Measurements from ENCODE around the gene TMEM63C. TPM values are rescaled to one million over a fixed set of nuclear protein-coding genes. Genes with fewer than 3 reads are reported as not detected.

TMEM63C gene
- total and polyA plus RNA-seq, 8 donors, result 0.14 to 8.8 (median 1.4) TPM; not detected in 2

DNA sequence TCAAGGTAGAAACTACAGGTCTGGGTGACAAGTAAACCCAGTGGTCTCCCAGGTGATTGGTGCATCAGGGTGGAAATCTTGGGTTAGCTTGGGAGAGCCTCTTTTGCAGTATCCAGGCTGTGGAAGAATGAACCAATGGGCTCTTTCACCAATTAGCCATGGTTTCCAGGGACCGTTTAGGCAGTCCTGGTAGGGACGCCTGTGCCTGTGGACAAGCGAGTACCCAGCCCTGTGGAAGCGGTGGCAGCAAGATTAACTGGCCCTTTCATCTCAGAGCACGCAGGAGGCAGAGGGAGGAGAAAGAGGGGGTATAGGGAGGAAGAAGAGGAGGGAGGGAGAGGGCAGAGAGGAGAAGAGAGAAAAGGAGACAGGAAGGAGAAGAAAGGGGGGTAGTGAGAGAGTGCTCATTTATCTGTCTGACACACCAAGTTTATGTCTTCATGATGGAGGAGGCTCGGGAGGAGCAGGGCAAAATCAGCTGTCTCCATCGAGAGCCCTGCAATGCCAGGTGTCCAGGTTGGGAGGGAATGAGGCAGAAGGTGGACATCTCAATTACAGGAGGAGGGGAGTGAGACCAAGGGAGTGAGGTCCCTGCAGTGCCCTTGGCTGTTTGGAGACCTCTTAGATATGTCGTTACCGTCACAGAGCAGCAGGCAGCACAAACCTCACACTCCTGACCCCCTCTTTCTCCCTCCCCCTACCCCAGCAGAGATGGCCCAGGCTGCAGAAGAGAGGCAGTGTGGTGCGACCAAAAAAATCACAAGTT, 35.4 kb upstream of the TMEM63C start:
- Histone ChIP-seq H3K4me1 (peaks cover 7 to 10% (median 8%) of the 10 kb centered on the region in 4 donors), H3K27me3 (peaks cover 0 to 65% (median 54%) of the 10 kb centered on the region in 3 donors), H3K36me3 (no peaks in the 10 kb centered on the region), H3K27ac (no peak overlapping the region), H3K4me3 (no peak overlapping the region), H3K9me3 (no peaks in the 10 kb centered on the region)
- WGBS, 5 donors, result 6 to 13% (median 8%) methylated on average over 7 to 10 of the region's 10 CpGs
- DNase-seq, result no peak
- TF ChIP-seq POLR2A (IDR thresholded peaks at IDR 0.05) (no peak), POLR2AphosphoS5 (IDR thresholded peaks at IDR 0.05) (no peak), EP300 (IDR thresholded peaks at IDR 0.05) (no peak)
- TF ChIP-seq, protein P1, sequence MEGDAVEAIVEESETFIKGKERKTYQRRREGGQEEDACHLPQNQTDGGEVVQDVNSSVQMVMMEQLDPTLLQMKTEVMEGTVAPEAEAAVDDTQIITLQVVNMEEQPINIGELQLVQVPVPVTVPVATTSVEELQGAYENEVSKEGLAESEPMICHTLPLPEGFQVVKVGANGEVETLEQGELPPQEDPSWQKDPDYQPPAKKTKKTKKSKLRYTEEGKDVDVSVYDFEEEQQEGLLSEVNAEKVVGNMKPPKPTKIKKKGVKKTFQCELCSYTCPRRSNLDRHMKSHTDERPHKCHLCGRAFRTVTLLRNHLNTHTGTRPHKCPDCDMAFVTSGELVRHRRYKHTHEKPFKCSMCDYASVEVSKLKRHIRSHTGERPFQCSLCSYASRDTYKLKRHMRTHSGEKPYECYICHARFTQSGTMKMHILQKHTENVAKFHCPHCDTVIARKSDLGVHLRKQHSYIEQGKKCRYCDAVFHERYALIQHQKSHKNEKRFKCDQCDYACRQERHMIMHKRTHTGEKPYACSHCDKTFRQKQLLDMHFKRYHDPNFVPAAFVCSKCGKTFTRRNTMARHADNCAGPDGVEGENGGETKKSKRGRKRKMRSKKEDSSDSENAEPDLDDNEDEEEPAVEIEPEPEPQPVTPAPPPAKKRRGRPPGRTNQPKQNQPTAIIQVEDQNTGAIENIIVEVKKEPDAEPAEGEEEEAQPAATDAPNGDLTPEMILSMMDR (IDR thresholded peaks at IDR 0.05), result no peak
- intact Hi-C loops (cut with DNase I; ENCODE audit: low total_unique reads), result no loop called here

DNA sequence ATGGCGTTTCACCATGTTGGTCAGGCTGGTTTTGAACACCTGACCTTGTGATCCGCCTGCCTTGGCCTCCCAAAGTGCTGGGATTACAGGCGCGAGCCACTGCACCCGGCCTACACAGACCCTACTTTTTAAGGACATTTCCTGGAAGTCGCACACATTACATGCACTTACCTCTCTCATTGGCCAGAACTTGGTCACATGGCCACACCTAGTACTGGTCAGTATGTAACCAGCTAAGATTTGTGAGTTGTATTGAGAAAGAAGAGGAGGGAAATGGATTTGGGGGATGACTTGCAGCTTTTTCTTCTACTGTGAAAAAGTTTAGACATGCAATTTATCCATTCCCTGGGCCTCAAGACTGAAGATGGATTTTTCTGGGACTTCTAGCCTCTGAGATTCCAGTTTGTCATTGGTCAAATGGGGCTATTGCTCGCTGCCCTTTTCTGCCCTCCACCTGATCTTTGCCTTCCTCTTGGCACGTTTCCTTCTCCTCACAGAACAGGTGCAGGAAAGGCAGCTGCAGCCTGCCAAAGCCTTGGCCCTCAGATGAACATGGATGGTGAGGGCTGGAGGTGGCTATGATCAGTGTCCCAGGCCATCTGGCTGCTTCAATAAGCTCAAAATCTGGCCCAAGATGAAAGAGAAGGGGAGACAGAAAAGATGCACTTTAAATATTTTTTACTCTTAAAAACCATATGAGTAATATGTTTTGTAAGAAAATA, 32.9 kb upstream of the TMEM63C start:
- 62 to 69% (median 66%) methylated on average over 8 of the region's 8 CpGs for WGBS, 5 donors
- Histone ChIP-seq H3K27ac (no peak overlapping the region), H3K4me1 (no peaks in the 10 kb centered on the region), H3K27me3 (peaks cover 0 to 65% (median 46%) of the 10 kb centered on the region in 3 donors), H3K9me3 (no peaks in the 10 kb centered on the region), H3K36me3 (no peaks in the 10 kb centered on the region), H3K4me3 (no peak overlapping the region)
- TF ChIP-seq POLR2AphosphoS5 (IDR thresholded peaks at IDR 0.05) (no peak), EP300 (IDR thresholded peaks at IDR 0.05) (no peak), POLR2A (IDR thresholded peaks at IDR 0.05) (no peak)
- TF ChIP-seq, protein P1 (IDR thresholded peaks at IDR 0.05), result no peak
- DNase-seq, result no peak
- intact Hi-C loops (cut with DNase I; ENCODE audit: low total_unique reads), result no loop called here

DNA sequence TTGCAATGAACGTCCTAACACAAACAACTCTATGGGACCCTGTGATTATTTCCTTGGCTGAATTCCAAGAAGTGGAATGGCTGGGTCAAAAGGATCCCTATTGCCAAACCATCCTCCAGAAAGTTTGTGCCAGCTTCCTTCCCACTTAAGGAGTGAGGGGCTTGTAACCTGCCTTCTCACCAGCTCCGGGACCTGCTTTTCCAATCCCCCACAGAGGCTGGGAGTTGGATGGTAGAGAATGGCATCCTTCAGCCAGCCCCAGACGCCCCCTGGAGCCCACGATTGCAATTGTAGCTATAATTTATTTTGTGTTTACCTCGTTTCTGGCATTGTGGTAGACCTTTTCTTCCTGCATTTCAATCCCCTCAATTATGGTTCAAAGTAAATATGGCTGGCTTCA, 30.4 kb upstream of the TMEM63C start:
- intact Hi-C loops (cut with DNase I; ENCODE audit: low total_unique reads), result loop anchor here (10.0 kb wide), 1 partner anchor 164 kb away; no protein-coding TSS in a partner anchor
- no peaks in the 10 kb centered on the region for H3K4me1 ChIP-seq
- H3K4me3 ChIP-seq, result no peak overlapping the region
- WGBS, 5 donors, result 0 to 7% (median 4%) methylated on average over 5 of the region's 5 CpGs
- DNase-seq, result peak in 1 of 2 donors; percentile 29
- no peak overlapping the region for H3K27ac ChIP-seq
- H3K36me3 ChIP-seq, result no peaks in the 10 kb centered on the region
- peaks cover 0 to 62% (median 35%) of the 10 kb centered on the region in 3 donors for H3K27me3 ChIP-seq
- TF ChIP-seq, protein P1 (IDR thresholded peaks at IDR 0.05), result peak in 1 of 7 experiments; percentile 10
- no peak for TF ChIP-seq POLR2A (IDR thresholded peaks at IDR 0.05)
- H3K9me3 ChIP-seq, result no peaks in the 10 kb centered on the region

GRCh38 chr14:77151918-77152588, 29.5 kb upstream of the TMEM63C start:
- Histone ChIP-seq H3K36me3 (no peaks in the 10 kb centered on the region), H3K27ac (no peak overlapping the region), H3K9me3 (no peaks in the 10 kb centered on the region), H3K4me1 (no peaks in the 10 kb centered on the region), H3K27me3 (peaks cover 0 to 62% (median 27%) of the 10 kb centered on the region in 3 donors), H3K4me3 (no peak overlapping the region)
- DNase-seq, result peak in 1 of 2 donors; percentile 26
- intact Hi-C loops (cut with DNase I; ENCODE audit: low total_unique reads), result loop anchor here (10.0 kb wide), 1 partner anchor 163 kb away; no protein-coding TSS in a partner anchor
- 30 to 38% (median 35%) methylated on average over 2 of the region's 2 CpGs for WGBS, 5 donors
- no peak for TF ChIP-seq EP300 (IDR thresholded peaks at IDR 0.05)
- TF ChIP-seq, protein P1 (IDR thresholded peaks at IDR 0.05), result no peak
